HT-29 (cell line): ENCODE data around the gene MRPL33. TPM values are rescaled to one million over a fixed set of nuclear protein-coding genes. Genes with fewer than 3 reads are reported as not detected.

Experiments
- DNase-seq: peaks from one replicate; pipeline ENCODE4 v3.0.0-alpha.2; 2015; ENCODE audit warnings: low spot score
- total RNA-seq: library from RNA; depleted of rRNA; stranded (reverse); fragments of >200 nt; shearing (Covaris generic); gene quantifications from 2 replicates; pipeline ENCODE4 v1.2.3, GENCODE V29; 2014; rRNA removed

Gene MRPL33
- total RNA-seq, 1 experiment from 2014 or later: 64.9 TPM

GRCh38 chr2:27808418-27808817 lies 36.9 kb downstream of the MRPL33 start:
- no peak for DNase-seq

GRCh38 chr2:27808984-27809383 lies 37.5 kb downstream of the MRPL33 start:
- no peak for DNase-seq

- DNase-seq: no peak
Measured at GRCh38 chr2:27809761-27810241, 38.3 kb downstream of the MRPL33 start.

- DNase-seq: no peak
Measured at GRCh38 chr2:27810455-27810854, 38.9 kb downstream of the MRPL33 start.

GRCh38 chr2:27811768-27812167 lies 40.2 kb downstream of the MRPL33 start:
- no peak for DNase-seq

GRCh38 chr2:27814758-27815157 lies 43.2 kb downstream of the MRPL33 start:
- no peak for DNase-seq

GRCh38 chr2:27815860-27816438 lies 44.4 kb downstream of the MRPL33 start:
- no peak for DNase-seq

GRCh38 chr2:27822049-27822448 lies 50.5 kb downstream of the MRPL33 start:
- DNase-seq: no peak

- no peak for DNase-seq
Measured at GRCh38 chr2:27823135-27823534, 51.6 kb downstream of the MRPL33 start.

GRCh38 chr2:27823569-27823968 lies 52.0 kb downstream of the MRPL33 start:
- DNase-seq: no peak

GRCh38 chr2:27824401-27824800 lies 52.9 kb downstream of the MRPL33 start:
- no peak for DNase-seq

GRCh38 chr2:27828305-27828704 lies 56.8 kb downstream of the MRPL33 start:
- no peak for DNase-seq

Other genes with a start within 250 kb of the MRPL33 start
- gene ZNF512, start 188.7 kb upstream of the MRPL33 start, total RNA-seq: 10.2 and 14.4 TPM in 2 replicates
- 0.99 and 3.7 TPM in 2 replicates for gene CCDC121, start 142.7 kb upstream of the MRPL33 start, total RNA-seq
- 22.2 and 24.0 TPM in 2 replicates for gene GPN1, start 142.7 kb upstream of the MRPL33 start, total RNA-seq
- gene SUPT7L, start 108.1 kb upstream of the MRPL33 start, total RNA-seq: 21.4 and 22.9 TPM in 2 replicates
- gene SLC4A1AP, start 107.8 kb upstream of the MRPL33 start, total RNA-seq: 20.9 and 22.2 TPM in 2 replicates
- gene RBKS, start 118.7 kb downstream of the MRPL33 start, total RNA-seq: 0.42 and 0.53 TPM in 2 replicates
- gene BABAM2, start 119.0 kb downstream of the MRPL33 start, total RNA-seq: 7.0 and 10.5 TPM in 2 replicates